NCI-H2081 treated with DMSO at 0.1 percent for 48 hours (cell line): ENCODE measurements around the gene PLK5.
"Not testable (repeated sequence)": the region's sequence is repeated elsewhere in the genome, so short reads cannot be mapped to it uniquely, and the experiment has no call there.

ENCODE experiments used
- DNase-seq: peaks from one replicate; lab custom pipeline; 2025; lab: John Stamatoyannopoulos, UW

Gene PLK5

DNA sequence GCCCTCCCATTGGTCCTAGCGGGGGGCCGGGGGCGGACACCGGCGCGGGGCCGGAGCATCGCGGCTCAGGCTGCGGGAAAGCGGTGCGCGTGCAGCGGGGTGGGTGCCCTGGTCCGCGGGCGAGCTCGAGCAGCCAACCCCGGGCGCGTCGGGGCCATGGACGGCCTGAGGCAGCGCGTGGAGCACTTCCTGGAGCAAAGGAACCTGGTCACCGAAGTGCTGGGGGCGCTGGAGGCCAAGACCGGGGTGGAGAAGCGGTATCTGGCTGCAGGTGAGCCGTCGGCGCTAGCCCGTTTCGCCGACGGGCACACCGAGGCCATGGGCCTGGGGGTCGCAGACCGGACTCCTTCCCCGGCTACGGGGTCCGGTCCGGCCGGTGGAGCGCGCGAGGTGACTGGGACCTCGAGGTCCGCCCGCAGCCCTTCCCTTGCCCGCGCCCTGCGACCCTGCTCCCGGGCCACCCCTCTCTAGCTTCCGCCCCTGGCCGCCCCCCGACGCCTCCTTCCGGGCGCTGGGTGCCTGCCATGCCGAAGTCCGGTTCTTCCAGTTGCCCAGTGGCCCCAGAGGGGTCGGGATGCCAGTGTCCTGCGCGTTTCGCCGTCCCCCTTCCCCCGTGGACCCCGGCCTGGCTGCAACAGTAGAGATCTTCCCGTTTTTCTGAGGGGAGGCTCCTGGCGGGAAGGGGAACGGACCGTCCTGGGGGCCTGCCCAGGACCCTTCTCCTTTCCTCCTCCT, 32.6 kb upstream of the PLK5 start, which contains the start of gene REEP6:
REEP6 (plus strand) TSS at position 68 of the 735 bp plus-strand sequence; CDS start at position 157, 89 bp downstream.
- no peak for DNase-seq

DNA sequence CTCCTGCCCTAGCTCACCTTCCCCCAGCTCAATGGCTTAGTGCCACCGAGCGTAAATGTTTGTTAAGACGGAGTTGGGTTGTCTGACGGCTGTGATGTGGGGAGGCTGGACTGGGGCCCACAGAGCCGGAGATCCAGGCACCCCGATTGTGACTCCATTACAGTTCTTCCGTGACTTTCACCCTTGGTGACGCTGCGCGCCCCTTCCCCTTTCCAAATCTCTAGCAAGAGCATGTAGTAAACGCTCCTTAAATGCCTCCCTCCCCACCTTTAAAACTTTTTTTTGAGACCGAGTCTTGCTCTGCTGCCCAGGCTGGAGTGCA, 32.1 kb upstream of the PLK5 start:
- DNase-seq, result no peak

- DNase-seq, result no peak
Measured at GRCh38 chr19:1492474-1493006, 31.3 kb upstream of the PLK5 start.

- DNase-seq, result no peak
Measured at GRCh38 chr19:1494115-1494815, 29.6 kb upstream of the PLK5 start.

DNA sequence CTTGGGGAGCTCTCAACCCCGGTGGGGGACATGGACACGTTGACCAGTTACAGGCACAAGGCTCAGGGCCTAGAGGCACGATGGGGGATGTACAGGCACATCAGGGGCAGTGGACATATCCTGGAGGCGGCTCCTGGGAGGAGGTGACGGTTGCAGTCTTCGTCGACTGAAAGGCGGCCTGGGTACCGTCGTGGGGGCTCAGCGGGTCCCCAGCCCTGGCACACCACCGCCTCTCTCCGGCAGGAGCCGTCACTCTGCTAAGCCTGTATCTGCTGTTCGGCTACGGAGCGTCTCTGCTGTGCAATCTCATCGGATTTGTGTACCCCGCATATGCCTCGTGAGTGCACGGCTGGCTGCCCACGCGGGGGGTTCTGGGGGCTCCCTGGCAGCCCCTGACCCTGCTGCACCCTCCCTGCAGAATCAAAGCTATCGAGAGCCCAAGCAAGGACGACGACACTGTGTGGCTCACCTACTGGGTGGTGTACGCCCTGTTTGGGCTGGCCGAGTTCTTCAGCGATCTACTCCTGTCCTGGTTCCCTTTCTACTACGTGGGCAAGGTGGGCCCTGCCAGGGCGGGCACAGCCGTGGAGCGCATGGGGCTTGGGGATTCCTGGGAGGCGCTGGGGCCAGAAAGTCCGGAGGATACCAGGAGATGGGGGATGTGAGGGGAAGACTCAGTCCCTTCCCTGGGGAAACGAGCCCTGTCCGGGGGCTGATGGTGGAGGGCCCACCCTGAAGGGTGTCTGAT, 28.7 kb upstream of the PLK5 start:
- no peak for DNase-seq

- DNase-seq, result no peak
Measured at GRCh38 chr19:1495799-1496713, 27.8 kb upstream of the PLK5 start.

DNA sequence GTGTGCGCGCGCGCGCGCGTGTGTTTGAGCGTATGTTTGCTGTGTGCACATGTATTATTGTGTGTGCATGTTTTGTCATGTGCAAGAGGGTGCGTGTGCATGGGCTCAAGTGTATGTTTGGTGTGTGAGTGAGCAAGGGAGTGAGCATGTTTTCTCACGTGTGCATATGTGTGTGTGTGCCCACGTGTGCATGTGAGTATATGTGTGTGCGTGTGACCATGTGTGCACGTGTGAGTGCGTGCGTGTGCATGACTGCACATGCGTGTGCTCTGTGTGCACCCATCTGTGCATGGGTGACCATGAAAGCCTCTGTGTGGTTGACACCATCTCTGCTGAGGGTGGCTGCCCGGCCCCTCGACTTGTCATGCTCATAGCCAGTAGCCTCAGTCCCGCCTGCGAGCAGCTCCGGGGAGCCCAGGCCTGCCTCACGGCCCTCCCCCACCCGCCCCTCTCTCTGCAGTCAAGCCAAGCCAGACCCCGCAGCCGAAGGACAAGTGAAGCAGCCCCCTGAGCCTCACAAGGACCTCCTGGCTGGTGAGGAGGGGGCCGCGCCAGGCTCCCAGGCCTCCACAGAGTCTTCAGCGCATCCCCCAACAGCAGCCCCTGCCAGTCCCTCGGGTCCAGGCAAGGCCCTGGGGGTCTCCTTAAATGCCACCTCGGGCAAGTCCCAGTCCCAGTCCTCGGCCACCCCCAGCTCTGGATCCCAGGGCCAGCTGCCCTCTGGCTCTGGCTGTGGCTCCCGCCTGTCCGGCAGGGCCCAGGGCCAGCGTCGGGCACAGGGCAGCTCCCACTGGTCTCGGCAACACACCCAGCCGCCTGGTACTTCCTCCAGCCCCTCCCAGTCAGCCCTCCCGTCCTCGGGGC, 26.9 kb upstream of the PLK5 start:
- no peak for DNase-seq

GRCh38 chr19:1497578-1498235, 26.2 kb upstream of the PLK5 start:
- no peak for DNase-seq

DNA sequence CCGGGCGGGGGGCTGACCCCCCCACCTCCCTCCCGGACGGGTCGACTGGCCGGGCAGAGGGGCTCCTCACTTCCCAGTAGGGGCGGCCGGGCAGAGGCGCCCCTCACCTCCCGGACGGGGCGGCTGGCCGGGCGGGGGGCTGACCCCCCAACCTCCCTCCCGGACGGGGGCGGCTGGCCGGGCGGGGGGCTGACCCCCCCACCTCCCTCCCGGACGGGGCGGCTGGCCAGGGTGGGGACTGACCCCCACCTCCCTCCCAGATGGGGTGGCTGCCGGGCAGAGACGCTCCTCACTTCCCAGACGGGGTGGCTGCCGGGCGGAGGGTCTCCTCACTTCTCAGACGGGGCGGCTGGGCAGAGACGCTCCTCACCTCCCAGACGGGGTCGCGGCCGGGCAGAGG, 24.6 kb upstream of the PLK5 start:
- DNase-seq, result not testable (repeated sequence)

DNA sequence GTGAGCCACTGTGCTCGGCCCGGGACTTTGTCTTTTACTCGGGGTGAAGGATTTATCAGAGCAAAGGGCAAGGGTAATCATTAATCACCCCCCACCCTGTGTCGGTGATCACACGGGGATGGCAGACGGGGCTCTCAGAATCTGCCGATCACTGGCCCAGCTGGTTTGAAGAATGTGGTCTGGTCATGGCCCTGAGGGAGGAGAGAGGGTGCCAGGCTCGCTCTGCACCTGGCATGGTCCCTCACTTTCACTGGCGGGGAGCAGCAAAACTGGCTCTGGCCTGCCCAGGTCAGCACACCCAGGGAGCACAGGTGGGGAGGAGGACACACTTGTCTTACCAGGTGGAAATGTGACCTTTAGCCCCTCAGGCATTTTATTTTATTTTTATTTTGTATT, 22.7 kb upstream of the PLK5 start:
- no peak for DNase-seq

- DNase-seq, result no peak
Measured at GRCh38 chr19:1502433-1503088, 21.3 kb upstream of the PLK5 start.

GRCh38 chr19:1503089-1503924, 20.6 kb upstream of the PLK5 start:
- DNase-seq, result no peak

DNA sequence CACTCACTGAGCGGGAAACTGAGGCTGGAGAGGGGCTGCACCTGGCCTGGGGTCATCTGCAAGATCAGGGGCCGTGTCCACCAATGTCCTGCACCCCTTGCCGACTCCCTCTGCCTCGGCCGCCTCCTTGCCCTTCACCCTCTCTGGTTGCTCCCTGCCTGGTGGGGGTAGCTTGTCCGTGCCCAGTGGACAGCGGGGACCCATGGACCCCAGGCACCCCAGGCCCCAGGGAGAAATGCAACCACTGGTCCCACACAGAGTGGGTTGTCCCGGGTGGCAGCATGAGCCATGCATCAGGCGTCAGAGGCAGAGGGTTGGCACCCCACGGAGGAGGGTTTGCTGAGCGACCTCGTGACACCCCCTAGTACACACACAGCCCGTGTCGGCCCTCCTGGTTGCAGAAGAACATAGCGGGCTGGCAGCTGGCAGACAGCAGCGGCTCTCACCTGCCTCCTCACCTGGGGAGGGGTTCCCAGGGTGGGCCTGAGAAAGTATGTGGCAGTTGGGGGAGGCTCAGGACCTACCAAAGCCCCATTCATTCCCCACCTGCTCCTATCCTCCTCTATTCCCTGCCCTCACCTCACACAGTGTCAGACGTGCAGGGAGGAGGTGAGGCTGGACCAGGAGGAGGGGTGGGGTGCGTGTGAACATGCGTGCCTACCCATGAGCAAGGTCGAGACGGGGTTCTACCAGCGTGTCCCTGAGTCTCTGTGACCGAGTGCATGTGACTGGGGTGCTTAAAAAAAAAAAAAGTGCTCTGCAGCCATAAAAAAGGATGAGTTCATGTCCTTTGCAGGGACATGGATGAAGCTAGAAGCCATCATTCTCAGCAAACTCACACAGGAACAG, 19.7 kb upstream of the PLK5 start:
- DNase-seq, result no peak

DNA sequence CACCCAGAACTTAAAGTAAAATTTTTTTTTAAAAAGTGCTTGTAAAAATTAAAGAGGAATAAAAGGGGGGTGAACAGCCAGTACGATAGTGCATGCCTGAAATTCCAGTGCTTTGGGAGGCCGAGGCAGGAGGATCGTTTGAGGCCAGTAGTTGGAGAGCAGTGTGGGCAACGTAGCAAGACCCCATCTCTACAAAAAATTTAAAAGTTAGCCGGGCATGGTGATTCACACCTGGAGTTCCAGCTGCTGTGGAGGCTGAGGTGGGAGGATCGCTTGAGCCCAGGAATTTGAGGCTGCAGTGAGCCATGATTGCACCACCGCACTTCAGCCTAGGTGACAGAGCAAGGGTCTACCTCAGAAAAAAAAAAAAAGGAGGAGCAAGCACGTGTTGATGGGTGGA, 18.9 kb upstream of the PLK5 start:
- DNase-seq, result no peak

DNA sequence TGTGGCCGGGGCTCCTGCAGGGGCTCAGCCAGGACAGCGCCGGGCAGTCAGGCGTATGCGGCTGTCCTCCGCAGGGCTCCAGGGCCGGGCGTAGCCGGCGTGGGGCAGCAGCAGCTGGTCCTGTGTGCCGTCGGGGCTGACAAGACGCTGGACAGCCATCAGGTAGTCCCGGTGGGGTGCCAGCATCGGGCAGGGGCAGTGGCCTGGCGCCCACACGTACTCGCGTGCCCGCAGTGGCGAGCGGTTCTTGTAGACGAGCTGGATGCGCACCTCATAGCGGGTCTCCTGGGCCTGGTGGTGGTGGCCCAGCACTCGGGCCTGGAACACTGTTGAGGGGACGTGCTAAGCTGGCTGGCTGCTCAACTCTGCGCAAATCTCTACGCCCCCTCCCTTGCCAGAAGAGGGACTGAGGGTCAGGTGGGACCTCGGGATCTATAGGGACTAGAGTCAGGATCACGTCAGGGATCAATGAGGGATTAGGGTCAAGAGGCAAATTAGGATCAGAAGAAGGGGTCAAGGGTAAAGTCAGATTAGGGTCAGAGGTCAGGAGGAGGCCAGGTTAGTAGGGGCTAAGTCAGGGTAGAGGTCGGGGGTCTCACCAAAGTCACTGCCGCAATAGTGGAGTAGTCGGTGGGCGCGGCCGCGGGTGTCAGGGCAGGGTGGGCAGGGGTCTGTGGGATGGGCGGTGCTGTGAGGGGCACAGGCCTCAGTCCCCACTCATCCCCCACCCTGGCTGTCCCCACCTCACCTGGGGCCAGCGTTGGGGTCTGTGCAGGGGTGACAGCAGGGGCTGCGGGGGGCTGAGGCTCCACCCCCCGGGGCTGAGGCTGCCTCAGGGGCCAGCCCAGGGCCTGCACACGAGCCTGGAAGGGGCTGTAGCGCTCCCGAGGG, 17.6 kb upstream of the PLK5 start:
- no peak for DNase-seq

DNA sequence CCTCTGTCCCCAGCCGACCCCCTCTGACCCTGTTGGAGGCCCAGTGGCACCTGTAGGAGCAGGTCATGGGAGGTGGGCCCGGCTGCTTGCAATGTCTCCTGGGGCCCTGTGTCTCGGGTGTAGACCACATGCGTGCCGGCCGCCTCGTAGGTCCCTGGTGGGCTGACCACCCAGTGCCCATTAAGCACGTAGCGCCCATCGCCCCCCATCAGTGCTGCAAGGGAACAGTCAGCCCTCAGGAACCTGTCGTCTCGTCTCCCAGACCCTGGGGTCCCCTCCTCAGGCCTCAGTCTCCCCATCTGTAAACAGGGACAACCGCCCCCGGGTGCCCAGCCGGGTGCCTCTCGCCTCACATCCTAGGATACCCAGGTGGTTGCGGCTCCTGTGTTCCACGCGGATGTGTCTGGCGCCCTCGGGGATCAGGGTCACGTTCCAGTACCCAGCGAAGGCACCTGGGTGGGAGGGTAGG, 16.7 kb upstream of the PLK5 start:
- no peak for DNase-seq
